NCI-H1417 (cell line): ENCODE results near the gene C1orf159.
A peak's percentile ranks its signal among the peaks of the same experiment; 100 is the strongest.
"Not testable (repeated sequence)": the region's sequence is repeated elsewhere in the genome, so short reads cannot be mapped to it uniquely, and the experiment has no call there.

ENCODE experiments used
- DNase-seq, 3 experiments: peaks; one replicate each; lab custom pipeline; 2025; lab: John Stamatoyannopoulos, UW

Gene C1orf159

DNA sequence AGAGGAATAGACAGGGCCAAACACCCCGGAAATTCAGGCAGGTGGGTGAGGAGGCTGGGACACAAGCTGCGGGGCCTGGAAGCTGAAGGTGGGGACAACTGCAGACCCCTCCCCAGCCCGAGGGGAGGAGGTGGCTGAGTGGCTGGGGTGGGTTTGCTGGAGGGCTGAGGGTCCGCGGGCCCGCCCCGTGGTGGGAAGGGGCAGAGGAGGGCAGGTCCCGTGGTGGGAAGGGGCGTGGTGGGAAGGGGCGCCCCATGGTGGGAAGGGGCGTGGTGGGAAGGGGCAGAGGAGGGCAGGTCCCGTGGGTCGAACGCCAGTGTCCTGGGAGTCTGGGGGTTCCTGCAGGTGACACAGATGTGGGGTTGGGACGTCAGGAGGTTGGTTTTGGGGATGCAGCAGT, 33.5 kb upstream of the C1orf159 start:
- no peak for DNase-seq

DNA sequence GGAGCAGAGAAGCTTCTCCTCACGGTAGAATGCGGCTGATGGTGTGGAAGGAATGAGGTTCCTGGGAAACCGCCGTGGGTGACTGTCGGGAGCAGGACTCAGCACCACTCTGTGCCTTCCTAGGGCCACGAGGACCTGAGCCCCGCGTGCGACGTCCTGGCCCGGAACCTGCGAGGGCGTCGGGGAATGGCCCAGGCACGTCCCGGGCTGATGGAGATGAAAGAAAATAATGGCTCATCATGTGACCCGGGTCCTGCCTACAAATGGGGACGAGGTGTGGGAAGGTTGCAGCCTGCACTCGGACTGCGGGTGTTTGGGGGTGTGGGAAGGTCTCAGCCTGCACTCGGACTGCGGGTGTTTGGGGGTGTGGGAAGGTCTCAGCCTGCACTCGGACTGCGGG, 32.7 kb upstream of the C1orf159 start:
- no peak for DNase-seq

DNA sequence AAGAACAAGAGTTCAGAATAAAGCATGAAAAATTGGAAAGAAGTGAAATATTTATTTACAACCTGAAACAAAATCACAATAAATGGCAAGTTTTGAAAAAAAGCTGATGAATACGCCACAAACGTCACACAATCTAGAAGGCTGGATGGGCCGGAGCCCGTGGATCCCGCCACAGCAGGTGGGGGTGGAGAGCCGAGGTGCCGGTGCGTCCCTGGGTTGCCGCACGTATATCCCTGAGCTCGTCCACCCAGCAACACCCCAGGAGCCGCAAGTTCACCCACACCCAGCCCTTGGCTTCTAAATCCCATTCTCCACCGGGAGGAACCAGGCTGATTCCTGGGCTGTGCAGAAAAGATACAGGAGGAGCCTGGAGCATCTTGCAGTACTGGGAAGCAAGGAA, 32.2 kb upstream of the C1orf159 start:
- DNase-seq: no peak

DNA sequence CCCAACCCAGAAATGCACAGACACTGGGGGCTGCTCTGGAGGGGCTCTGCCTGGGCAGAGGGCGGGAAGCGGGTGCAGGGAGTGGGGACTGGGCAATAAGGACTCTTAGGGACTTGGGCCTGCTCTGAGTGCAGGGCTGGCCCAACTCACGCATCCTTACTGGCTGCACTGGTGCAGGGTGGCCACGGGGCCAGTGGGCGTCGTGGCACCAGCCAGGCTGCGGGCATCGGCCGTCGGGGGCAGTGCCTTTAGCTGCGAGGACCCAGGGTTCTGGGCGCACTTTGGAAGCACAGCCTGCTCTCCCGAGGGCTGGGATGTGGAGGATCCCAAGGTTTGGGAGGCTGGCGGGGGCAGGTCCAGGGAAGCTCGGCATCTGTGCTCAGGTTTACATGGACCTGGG, 30.7 kb upstream of the C1orf159 start:
- DNase-seq: no peak

DNA sequence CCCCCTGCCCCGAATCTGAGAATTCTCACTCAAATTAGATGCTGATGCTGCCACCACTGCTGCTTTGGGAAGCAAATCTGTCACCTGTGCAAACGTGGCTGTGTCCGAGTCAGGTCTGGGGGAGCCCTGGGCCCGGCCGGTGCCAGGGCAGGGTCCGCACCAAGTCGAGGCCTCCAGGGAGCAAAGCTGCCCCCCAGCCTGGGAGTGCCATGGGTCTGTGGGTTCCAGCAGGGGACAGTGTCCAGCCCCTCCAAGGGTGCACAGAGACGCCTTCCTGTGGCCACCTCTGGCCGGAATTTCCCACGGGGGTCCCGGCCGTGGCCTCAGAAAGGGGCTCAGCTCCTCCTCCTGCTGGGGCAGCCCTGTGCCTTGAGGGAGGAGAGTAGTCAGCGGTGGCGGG, 30.1 kb upstream of the C1orf159 start:
- no peak for DNase-seq

DNA sequence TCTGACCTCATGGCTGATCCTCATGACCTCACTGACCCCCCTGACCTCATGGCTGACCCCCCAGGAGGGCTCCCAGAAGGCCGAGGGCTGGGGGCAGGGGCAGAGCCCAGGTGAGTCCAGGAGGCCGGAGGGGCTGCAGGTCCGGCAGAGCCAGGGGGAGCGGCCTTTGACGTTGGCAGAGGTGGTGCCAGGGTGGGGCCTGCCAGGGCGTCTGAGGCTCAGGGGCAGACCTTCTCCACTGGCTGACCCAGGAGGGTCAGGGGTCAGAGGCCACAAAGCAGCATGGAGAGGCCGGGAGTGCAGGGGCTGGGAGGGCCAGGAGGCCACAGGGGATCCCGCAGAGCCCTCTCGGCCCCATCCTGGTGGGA, 29.6 kb upstream of the C1orf159 start:
- DNase-seq: no peak

DNA sequence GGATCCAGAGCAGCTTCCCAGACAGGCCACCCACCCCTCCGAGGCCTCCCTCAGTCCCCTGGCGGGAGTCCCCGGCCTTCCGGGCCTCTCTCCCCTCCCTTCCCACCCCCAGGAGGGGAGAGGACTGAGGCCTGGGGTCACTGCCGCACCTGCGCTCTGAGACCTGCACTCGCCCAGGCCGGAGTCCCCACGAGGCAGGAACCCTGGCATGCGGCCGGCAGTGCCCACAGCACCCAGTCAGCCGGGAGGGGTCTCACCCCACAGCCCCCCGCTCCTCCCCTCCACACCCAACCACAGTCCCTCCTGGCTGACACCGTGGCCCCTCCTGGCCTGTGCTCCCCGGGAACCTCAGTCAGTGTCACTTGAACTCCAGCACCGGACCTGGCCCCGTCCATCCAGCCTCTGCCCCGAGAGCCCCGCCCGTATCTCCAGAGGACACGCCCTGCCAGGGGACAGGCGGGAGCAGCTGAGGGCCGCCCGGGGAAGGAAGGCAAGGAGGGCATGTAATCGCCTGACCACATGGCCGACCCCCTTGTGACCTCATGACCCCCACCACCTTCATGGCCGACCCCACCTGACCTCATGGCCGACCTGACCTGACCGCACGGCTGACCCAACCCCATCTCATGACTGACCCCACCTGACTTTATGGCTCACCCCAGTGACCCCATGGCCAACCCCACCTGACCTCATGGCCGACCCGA, 29.1 kb upstream of the C1orf159 start:
- DNase-seq: peak in 1 of 3 experiments; percentile 20

DNA sequence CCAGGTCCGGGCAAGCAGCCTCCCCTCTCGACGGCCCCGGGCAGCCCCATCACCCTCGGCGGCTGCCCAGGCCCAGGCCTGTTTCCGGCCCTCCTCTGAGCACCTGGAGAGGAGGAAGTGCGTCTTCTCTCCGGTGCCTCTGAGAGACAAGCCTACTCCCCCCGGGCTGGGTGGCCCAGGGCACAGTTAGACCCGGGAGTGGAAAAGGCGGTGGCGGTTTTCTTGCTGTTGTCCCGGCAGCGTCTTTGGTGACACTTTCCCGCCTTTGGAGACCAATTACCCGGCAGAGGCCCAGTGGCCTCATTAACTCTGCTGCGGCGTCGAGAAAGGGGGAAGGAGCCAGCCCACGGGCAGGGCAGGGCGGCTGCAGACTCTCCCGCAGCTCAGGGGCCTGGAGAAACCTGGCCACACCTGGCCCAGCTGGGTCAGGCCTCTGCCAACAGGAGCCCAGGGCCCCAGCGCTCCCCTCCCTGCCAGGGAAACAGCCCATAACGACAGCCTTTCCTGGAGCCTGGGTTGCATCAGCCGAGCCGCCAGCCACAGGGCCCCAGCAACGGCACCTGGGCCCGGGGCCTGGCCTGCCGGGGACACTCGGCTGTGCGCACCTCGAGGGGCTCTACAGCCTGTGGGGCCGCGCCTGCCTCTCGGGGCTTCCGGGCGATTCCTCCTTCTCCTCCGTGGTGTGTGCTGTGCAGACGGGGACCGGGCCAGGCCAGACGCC, 28.4 kb upstream of the C1orf159 start:
- DNase-seq: peak; percentile 85 to 88 (median 86)

DNA sequence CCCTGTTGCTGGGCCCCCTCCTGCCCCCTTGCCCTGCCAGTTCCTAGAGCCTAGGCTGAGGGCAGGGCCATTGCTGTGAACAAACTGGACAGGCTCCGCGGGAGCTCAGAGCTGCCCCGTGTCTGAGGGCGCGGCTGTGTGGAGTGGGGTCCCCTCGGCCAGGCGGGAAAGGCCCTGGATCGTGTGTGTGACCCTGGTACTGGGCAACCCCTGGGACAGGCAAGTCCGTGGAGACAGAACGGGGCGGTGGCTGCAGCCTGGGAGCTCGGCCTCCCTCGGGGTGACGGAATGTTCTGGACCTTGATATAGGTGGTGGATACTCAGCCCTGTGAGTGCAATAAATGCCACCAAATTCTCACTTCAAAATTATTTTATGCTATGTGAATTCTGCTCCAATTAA, 27.7 kb upstream of the C1orf159 start:
- no peak for DNase-seq

DNA sequence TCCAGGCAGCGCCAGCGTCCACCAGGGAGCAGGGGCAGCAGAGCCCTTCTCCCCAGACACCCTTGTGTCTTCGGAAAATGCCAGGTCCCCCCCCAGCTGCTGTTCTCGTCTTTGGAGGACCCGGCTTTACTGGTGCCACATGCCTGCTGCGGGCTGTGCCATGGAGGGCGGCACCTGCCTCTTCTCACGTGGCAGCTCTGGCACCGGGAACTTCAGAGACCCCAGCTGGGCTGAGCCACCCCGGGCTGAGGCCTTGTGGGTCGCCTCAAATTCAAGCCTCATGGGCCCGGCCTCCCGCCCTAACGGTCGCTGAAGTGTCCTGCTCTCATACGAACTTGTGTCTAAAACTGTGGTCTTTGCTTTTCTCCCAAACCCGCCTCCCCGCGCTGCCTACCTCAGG, 27.0 kb upstream of the C1orf159 start:
- DNase-seq: no peak

DNA sequence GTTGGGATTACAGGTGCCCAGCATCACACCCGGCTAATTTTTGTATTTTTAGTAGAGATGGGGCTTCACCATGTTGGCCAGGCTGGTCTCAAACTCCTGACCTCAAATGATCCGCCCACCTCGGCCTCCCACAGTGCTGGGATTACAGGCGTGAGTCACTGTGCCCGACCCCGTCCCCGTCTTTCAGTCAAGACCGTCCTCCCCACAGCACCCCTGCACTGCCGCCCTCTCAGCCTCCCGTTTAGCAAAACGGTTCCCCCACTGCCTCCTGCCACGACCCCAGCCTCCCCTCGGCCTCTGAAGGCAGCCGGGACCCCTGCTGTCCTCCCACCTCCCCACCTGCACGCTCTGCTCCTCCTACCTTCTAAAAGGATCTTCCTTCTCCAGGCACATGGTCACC, 26.5 kb upstream of the C1orf159 start:
- DNase-seq: not testable (repeated sequence)

DNA sequence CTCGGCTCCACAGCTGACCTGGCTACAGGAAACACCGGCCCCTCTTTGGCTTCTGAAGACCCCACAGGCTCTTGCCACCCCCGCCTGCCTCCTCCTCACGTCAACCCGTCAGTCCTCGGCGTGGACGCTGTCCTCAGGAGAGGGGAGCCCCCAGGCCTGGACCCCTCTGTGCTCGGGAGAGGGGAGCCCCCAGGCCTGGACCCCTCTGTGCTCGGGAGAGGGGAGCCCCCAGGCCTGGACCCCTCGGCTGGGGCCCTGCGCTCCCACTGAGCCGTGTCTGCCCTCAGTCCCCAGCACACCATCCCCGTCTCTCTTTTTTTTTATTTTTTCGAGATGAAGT, 26.0 kb upstream of the C1orf159 start:
- no peak for DNase-seq

DNA sequence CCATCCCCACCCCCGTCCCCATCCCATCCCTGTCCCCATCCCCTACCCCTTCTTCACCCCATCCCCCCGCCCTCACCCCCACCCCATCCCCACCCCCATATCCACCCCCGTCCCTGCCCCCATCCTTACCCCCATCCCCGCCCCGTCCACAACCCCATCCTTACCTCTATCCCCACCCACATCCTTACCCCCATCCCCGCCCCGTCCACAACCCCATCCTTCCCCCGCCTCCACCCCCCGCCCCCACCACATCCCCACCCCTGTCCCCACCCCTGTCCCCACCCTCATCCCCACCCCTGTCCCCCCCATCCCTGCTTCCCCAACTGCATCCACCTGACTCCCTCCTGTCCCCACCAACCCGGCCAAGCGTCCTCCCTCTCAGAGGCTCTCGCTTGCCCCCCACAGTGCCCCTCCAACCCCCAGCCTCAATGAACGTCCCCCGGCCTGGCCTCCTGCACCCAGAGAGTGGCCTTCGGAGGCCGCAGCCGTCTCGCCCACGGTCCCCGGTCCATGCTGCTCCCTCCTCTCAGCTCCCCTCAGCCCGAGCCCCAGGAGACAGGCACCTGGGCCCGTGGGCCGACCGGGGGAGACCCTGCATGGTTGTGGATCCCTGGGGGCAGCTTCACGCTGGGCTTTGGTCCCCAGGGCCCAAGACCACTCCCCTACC, 25.5 kb upstream of the C1orf159 start:
- no peak for DNase-seq

DNA sequence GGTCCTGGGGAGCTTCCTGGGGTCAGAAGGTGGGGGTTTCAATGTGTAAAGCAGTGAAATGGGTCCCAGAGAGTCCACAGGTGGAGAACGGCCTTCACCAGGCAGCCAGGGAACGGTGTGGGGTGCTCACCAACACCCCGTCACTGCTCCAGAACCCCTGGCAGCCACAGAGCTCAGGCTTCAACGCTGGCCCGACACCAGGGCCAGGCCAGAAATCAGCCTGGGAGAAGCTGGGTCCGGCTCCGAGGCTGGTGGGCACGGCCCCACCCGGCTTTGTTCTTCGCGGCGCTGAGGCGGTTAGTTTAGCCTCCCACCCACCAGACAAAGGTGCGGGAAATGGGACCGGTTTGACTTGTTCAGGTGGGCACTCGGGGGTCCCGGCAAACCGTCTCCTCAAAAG, 24.8 kb upstream of the C1orf159 start:
- no peak for DNase-seq

DNA sequence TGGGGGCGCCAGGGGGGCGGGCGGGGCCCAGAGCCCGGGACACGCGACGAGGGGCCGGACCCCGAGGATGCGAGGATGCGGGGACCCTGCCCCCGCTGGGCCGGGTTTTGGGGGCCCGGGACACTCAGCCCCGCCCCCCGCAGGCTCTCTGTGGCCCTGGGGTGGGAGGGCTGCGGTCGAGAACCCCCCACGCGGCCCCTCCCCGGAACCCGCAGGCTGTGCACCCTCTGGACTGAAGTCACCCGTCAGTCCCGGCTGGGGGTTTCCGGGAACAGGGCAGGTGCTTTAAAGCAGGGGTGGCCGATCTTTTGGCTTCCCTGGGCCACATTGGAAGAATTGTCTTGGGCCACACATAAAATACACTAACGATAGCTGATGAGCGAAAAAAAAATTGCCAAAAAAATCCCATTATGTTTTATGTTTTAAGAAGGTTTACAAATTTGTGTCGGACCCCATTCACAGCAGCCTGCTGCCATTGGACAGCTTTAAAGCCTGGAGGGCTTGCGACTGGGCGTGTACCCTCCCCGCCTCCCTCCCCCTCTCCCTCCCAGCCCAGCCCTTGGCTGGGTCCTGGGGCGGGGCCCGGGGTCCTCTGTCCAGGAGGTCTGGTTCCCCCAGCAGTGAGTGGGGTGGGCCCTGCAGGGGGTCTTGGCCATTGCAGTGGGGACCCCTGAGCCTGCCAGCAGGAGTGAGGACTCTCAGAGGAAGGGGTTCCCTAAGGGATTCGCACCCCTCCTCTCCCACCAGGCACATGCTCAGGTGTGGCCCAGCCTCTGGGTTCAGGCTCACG, 21.6 kb upstream of the C1orf159 start:
- peak; percentile 60 to 74 (median 61) for DNase-seq

DNA sequence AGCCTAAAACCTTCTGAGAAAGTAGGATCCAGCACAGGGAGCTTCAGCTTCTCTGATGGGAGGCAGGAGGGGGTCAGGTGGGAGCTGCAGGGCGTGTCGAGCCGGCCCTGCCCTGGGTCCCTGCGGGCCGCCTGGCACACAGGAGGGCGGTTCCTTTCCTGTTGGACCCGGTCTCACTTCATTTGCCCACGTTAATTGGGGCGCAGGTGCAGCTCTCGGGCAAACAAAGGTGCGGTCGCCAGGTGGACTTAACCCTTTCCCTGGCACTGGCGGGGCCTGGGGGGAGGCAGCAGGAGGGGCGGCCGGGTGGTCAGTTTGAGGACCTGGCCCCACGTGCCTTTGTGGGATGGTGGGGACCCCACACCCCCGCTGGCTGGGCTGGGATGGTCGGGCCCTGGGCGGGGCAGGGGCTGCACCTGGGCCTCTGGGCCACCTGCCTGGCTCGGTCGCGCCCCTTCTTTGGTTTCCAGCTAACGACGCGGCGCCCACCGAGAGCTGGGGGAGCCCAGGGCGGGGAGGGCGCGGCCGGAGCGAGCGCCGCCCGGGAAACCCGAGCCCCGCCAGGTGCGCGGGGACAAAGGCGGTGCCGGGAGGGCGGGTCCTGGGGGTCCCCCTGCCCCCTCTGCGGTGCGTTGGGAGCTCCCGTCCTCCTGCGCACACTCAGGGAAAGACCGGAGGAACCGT, 20.8 kb upstream of the C1orf159 start:
- DNase-seq: peak; percentile 89 to 96 (median 94)

DNA sequence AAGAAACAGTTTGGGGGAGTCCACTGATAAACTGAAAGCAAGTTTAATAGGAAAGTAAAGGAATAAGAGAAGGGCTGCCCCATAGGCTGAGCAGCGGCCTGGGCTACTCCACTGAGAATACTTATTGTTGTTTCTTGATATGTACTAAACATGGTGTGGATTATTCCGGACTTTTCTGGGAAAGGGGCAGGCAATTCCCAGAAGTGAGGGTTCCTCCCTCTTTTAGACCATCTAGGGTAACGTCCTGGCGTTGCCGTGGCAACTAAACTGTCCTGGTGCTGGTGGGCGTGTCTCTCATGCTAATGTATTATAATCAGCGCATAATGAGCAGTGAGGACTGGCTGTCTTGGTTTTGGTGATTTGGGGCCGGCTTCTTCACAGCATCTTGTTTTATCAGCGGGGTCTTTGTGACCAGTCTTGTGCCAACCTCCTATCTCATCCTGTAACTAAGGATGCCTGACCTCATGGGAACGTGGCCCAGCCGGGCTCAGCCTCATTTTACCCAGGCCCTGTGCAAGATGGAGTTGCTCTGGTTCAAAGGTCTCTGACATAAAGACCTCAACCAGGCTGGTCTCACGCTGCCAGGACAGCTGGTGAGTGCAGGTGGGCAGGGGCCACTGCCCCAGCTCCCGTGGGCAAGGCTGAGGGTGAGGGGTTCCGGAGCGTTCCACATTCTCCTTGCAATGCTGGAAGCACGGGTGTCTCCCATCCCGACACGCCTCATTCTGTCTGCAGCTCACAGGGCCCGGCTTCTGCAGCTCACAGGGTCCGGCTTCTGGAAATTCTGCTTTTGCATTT, 19.6 kb upstream of the C1orf159 start:
- peak in 1 of 3 experiments; percentile 15 for DNase-seq

DNA sequence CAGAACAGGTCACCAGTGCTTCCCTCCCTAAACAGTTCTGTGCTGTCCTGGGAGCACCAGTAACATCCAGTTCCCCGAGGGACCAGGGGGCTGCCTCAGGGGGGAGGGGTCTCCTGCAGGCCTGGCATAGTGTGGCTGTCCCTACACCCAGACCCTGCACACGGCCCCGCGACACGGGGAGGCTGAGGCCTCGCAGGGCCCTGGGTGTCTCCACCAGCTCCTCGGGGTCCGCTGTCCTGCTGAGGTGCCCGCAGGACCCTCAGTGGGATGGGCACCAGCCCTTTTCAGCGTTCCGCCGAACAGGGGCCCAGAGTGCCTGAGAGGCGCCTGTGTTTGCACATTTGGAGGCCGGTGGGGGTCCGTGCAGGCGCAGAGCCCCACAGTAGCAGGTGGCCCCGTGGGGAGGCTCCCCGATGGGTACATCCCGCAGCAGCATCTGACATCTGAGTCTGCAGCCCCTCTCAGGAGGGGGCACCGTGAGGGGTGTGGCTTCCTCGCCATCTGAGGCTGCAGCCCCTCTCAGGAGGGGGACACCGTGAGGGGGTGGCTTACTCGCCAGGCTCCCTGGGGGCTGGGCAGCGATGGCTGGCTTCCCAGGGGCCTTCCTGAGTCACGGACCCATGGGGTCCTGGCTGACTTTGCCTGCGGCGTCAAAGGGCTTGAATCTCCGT, 18.5 kb upstream of the C1orf159 start:
- DNase-seq: no peak

DNA sequence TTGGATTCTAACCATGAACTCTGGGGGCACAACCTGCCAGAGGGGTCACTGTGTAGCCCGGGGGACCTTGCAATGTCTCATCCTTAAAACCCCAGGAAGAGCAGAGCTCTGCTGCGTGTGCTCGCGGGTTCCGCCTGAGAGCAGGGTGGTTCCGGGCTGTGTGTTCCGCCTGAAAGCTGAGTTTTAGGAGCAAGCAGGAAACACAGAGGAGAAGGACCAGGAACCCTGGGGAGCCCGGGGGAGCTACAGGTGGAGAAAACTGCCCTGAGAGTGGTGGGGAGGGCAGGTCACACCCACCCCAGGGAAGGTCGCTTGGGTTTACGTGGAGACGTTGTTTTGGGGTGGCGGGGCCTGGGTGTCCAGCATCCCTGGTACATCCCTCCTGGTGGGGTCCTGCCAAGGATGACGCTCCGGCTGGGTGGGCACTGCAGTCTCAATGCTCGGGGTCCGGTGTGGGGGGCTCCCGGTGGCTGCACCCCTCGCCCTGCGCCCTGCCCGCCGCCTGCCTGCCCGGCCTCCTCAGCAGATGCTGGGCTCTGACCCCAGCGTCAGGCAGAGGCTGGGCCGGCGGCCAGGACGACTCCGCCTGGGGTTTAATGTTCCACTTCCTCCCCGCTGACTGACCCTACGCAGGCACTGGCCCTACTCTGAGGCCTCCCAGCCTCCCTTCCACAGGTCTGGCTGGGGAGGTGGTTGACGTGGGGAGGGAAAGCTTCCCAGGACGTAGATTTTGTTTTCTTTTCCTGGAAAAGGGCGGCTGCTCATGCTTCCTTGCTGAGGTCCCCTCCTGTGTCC, 17.3 kb upstream of the C1orf159 start:
- DNase-seq: no peak
